Measurements from ENCODE around the gene BMP5.
A peak's percentile ranks its signal among the peaks of the same experiment; 100 is the strongest.

The BMP5 gene

GRCh38 chr6:55872866-55873265 is 2.5 kb downstream of the BMP5 start:
- no peak for DNase-seq

- no peak for DNase-seq
Observed at GRCh38 chr6:55870181-55870813, 5.1 kb downstream of the BMP5 start.

GRCh38 chr6:55869674-55870073 is 5.7 kb downstream of the BMP5 start:
- no peak for DNase-seq

GRCh38 chr6:55868771-55869479 is 6.5 kb downstream of the BMP5 start:
- no peak for DNase-seq

GRCh38 chr6:55868176-55868575 is 7.2 kb downstream of the BMP5 start:
- DNase-seq = no peak

- no peak for DNase-seq
Observed at GRCh38 chr6:55866128-55866527, 9.3 kb downstream of the BMP5 start.

GRCh38 chr6:55853008-55854001 is 22.1 kb downstream of the BMP5 start:
- no peak for DNase-seq

- no peak for DNase-seq
Observed at GRCh38 chr6:55841341-55841740, 34.0 kb downstream of the BMP5 start.

- no peak for DNase-seq
Observed at GRCh38 chr6:55839080-55839479, 36.3 kb downstream of the BMP5 start.

- no peak for DNase-seq
Observed at GRCh38 chr6:55836945-55837344, 38.4 kb downstream of the BMP5 start.

- no peak for DNase-seq
Observed at GRCh38 chr6:55836481-55836880, 38.9 kb downstream of the BMP5 start.

- no peak for DNase-seq
Observed at GRCh38 chr6:55835220-55835619, 40.2 kb downstream of the BMP5 start.

- no peak for DNase-seq
Observed at GRCh38 chr6:55833284-55833683, 42.1 kb downstream of the BMP5 start.

GRCh38 chr6:55827818-55828522 is 47.4 kb downstream of the BMP5 start:
- DNase-seq = no peak

GRCh38 chr6:55826941-55827340 is 48.4 kb downstream of the BMP5 start:
- no peak for DNase-seq

- DNase-seq = peak in 1 of 56 donors; percentile 1
Observed at GRCh38 chr6:55825402-55826051, 49.9 kb downstream of the BMP5 start.

- DNase-seq = no peak
Observed at GRCh38 chr6:55822815-55823214, 52.6 kb downstream of the BMP5 start.

- DNase-seq = no peak
Observed at GRCh38 chr6:55822005-55822404, 53.4 kb downstream of the BMP5 start.

- no peak for DNase-seq
Observed at GRCh38 chr6:55820696-55821095, 54.7 kb downstream of the BMP5 start.

- DNase-seq = no peak
Observed at GRCh38 chr6:55819811-55820210, 55.6 kb downstream of the BMP5 start.

GRCh38 chr6:55818482-55818881 is 56.9 kb downstream of the BMP5 start:
- no peak for DNase-seq
